ENCODE results near the gene ZFR2.

ZFR2 gene

DNA sequence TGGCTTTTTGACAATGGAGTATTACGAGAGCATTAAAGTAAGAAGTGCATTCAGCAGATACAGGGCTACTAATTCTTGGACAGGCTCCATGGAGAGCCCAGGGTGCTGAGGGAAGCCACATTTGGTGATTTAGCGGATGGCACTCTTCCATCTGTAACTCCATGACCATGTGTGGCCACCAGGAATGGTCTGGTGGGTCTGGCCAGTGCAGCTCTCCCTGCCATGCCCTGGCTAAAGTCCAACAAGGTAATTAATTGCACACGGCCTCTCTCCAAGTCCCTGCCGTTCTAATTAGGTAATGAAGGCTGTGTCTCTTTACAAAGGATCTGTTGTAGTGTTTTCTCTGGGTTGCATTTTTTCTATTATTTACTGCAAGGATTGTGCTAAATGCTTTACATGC is 4.3 kb upstream of the ZFR2 start:
- DNase-seq: no peak

DNA sequence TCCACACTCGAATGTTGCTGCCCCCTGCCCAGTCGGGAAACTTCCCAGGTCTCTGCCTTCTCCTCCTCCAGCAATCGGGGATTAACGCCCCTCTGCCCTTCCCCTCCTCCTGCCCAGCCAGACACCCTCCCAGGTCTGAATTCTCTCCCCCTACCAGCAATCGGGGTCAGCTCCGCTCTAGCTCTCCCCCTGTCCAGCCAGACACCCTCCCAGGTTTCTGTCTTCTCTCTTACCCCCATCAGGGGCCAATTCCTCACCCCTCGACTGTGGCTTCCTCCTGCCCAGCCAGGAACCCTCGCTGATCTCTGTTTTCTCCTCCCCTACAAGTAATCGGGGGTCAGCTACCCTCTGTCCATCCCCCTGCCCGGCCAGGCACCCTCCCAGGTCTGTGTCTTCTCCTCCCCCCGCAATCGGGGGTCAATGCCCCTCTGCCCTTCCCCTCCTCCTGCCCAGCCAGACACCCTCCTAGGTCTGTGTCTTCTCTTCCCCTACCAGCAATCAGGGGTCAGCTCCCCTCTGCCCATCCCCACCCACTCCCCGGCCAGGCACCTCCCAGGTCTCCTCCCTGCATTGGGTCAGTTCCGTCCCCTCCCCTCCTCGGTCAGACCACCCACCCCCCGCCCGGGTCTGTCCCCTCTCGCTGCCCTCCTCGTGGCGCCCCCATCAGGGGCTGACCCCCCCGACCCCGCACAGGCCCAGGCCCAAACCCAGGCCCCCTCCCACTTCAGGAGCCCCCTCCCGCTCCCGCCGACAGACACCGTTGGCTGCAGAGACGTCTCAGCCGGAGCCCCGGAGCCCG is 668 bp downstream of the ZFR2 start:
- no peak for DNase-seq

DNA sequence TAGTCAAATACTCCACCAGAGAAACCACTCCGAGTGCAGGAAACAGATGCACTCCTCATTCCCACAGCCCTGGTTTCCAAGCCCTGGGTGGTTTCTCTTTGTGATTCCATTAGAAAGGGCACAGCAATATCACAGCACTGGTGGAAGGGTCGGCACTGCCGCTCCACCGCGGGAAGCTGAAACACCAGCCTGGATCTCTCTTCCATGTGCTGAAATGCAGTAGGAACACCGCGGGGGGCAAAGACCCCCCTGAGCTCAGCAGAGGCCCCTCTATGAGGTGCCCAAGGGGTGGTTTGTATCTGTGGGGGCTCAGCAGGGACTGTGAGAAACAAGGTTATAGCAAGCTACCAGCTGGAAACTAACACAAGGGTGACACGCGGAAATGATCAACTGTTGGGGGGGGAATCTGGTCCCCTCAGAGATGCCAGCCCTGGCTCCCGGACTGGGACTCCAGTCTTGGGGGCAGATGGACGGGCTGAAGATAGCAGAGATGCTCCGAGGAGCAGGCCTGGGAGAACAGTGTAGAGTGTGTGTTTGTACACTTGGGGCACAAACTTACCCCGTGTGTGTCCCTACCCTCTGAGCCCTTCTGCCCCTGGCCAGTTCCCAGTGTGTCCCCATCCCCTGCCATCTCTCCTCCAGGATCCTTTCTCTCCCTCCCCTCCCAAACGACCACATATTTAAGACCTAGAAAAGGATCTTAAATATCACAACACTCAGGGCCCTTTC is 1.8 kb downstream of the ZFR2 start:
- no peak for DNase-seq

DNA sequence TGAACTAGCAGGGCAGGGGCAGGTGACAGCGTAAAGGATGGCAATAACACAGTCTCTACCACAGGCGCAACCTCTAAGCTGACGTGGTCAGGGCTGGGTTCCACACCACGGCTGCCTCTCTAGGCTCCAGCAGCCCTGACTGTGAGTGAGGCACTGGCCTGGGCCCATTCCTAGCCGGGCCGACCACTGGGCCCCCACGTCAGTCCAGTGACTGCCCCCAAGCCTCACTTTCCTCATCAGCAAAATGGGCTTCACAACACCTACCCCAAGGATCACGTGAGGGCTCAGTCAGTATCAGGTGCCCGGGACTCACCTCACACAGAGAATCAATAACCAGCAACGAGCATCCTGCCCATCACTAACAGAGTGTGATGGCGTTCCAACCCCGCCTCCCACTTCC is 5.2 kb downstream of the ZFR2 start:
- no peak for DNase-seq

DNA sequence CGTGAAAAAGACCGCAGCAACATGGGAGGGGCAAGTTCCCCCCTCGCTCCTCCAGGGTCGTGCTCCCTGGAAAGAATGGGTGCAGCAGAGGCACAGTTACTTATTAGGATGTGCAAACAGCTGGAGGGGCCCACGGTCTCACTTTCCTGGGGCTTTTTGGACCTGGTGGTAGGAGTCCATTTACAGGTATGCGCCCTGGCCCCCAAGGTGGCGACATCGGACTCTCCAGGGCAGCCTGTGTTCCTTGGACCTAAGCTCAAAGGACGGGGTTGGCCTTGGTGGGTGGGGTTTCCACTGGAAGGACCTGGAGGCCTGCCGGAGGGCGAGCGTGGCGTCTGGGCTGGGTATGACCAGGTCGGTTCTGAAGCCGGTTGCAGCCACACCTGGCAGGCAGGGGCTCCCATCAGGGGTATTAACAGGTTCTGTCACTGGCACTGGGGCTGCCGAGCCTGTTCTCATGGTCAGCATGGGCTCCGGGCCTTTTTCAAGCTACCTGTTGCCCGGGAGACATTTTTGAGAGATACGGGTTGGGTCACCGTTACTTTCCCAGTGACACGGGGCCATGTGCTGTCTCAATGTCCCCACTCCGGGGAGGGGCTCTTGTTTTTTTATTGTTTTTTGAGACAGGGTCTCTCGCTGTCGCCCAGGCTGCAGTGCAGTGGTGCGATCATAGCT is 5.9 kb downstream of the ZFR2 start:
- DNase-seq: no peak

DNA sequence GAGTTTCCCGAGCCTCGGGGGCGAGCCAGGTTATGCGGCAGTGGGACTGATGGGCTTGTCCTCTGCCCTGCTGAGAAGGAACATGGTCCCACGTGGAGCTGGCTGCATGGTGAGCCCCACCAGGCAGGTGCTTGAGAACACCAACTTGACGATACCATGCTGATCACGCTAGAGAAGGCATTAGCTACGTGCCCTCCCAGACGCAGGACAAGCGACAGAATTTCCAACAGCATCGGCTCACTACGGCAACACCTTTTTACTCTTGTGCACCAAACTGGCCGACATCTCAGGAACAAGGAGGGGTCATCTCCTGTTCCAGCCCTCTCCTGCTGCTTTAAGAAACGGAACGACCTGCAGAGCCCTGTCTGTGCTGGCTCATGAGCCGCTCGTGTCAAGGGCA is 8.3 kb downstream of the ZFR2 start:
- no peak for DNase-seq

DNA sequence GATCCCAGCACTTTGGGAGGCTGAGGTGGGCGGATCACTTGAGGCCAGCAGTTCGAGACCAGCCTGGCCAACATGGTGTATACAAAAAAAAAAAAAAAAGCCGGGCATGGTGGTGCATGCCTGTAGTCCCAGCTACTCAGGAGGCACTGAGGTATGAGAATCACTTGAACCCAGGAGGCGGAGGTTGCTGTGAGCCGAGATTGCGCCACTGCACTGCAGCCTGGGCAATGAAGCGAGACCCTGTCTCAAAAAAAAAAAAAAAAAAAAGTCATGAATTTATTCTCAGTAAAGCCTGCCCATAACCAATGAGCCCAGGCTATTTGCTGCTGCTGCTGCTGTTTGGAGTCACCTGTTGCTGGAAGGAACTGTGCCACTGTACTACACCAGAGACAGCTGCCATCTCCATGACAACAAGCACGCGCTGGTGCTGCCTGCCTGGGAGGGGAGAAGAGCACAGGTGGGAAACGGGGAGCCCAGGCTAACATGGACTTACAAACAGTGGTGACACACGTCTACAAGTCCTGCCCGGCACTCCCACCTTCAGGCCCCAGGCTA is 11.3 kb downstream of the ZFR2 start:
- no peak for DNase-seq

DNA sequence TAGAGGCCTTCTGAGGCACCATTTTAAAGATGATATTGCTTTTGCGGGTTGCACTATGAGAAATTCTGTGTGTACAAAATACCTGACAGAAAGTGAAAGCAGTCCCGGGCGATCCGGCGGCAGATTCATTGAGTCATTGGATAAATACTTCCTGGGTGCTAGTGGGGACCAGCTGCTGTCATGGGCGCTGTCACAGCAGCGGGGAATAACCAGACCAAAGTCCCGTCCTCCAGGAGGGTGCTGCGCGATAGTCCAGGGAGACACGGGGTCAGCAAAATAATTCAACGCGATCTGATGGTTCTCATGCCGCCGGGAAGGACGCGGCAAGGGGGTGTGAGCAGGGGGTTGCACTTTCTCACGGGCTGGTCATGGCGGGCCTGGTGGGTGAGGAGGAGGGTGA is 13.5 kb downstream of the ZFR2 start:
- no peak for DNase-seq

DNA sequence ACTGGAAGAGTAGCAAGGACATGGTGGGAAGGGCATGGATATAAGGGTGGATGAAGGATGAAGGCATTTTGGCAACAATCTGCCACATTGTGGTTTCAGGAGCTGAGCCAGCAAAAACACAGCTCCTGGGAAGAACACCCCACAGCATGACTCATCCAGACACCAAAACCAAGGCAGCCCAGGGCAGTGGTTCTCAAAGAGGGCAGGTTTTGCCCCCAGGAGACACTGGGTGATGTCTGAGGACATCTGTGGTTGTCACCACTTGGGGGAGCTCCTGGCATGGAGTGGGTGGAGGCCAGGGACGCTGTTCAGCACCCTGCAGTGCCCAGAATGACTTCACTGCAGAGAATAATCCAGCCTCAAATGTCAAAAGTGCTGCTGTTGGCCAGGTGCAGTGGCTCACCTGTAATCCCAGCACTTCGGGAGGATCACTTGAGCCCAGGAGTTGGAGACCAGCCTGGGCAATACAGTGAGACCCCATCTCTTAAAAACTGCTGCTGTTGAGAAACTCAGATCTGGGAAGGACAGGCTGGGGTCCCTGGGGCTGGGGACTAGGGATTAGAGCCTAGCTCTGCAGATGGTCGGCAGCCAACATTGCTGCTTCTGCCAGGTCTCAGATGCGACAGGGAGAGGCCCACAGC is 16.1 kb downstream of the ZFR2 start:
- DNase-seq: peak; percentile 83

DNA sequence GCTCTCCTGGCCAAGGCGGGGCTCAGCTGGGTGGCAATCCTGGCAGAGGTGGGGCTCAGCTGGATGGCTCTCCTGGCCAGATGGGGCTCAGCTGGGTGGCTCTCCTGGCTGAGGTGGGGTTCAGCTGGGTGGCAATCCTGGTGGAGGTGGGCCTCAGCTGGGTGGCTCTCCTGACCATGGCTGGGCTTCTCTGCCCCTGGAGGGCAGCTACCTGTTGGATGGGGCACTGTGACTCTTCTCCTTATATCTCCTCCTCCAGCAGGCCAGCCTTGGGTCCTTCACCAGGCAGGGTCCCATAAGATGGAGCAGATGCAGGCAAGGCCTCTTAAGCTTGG is 16.7 kb downstream of the ZFR2 start:
- DNase-seq: no peak

DNA sequence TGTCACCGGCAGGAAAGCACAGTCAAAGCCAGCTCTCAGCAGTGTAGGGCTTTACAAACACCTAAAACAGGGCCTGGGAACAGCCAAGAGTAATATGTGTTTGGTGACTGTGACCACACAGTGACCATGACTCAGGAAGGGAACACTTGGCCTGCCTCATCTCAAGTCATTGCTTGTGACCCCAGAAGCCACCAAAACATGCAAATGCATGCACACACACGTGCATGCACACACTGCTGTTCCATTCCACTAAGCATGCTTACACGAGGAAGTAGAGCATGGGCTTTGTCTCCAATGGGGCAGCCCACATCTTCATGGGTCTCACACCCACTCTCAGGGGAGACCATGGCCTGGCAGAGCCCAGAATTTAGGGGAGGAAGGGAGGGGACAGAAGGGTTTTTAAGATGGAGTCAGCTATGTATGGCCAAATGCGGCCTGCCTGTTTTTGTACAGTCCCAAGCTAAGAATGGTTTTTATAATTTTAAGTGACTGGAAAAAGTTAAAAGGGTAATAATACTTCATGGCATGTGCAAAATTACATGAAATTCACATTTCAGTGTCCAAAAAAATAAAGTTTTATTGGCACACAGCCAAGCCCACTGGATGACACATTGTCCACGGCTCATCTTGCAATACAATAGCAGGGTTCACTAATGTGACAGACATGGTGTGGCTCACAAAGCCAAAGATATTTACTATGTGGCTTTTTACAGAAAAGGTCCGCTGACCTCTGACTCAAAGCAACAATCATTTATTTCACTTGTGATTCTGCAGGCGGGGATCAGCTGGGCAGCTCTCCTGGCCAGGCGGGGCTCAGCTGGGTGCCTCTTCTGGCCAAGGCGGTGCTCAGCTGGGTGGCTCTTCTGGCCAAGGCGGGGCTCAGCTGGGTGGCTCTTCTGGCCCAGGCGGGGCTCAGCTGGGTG is 17.3 kb downstream of the ZFR2 start:
- DNase-seq: no peak

DNA sequence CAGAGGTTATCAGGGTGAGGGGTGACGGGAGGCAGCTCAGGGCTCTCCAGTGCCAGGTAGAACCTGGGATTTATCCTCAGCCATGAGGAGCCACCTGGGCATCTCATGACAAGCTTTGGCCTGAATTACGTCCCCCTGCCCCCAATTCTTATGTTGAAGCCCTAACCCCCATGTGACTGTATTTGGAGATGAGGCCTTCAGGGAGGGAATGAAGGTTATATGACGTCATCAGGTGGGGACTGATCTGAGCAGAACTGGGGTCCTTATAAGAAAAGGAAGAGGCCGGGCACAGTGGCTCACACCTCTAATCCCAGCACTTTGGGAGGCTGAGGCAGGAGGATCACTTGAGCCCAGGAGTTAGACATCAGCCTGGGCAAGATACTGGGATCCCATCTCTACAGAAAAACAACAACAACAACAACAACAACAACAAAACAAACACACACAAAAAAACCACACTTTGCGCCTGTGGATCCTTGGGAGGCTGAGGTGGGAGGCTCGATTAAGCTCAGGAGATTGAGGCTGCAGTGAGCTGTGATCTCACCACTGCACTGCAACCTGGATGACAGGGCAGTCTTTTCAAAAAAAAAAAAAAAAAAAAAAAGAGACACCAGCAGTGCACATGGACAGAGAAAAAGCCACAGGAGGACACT is 18.4 kb downstream of the ZFR2 start:
- DNase-seq: no peak

DNA sequence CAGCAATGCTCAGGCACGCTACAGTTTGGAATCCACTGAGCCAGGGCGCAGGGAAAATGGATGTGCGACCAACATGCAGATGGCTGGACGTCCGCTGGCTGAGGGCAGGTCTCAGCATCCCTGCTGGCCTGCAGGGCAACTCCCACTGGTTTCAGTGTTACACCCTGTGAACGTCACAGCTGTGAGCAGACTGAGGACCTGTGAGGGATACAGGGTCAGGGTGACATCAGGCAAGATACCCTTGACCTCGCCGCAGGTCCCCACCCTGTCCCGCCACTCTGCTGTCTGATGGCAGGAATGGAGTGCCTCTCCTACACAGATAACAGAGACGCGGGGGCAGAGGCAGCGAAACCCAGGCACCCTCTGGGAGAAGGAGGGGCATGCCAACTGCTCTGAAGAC is 19.1 kb downstream of the ZFR2 start:
- no peak for DNase-seq

DNA sequence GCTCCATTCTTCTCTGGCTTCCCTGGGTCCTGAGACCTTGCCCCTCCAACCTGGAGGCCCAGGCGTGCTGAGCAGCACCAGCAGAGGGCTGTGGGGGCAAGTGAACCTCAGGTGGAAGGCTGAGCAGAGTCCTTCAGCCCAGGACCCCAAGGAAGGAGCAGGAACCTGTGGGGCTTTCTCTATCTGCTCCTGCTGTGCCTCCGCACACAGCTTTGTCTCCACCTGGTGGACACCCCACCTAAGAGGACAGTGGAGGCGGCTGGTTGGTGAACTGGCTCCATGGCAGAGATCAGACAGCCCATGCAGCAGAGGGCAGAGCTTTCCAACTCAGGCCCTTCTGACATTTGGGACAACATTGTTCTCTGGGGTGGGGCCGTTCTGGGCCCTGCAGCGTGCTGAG is 19.7 kb downstream of the ZFR2 start:
- peak; percentile 10 for DNase-seq

DNA sequence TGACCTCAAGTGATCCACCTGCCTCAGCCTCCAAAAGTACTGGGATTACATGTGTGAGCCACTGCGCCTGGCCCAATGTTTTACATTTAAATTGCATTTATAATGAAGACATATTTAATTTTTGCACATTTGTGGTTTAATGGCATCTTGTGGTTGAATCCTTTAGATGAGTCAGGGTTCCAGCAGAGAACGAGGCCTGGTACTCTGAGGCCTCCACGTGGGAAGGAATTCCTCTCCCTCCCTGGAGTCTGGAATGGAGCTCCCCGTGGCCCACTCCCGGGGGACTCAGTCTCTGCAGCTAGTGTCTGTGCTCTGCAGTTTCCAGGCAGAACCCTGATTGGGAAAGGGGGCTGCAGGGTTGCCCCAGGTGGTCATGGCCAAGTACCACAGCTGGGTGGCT is 24.2 kb downstream of the ZFR2 start:
- DNase-seq: peak; percentile 28

DNA sequence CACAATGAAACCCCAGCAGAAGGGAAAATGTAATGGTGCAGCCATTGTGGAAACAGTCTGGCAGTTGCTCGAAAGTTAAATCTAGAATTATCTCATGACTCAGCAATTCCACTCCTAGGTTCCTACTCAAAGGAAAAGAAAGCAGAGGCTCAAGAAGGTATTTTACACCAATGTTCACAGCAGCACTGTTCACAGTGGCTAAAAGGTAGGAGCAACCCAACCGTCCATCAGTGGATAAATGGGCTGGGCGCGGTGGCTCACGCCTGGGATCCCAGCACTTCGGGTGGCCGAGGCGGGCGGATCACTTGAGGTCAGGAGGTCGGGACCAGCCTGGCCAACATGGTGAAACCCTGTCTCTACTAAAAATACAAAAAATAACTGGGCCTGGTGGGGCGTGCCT is 25.9 kb downstream of the ZFR2 start:
- no peak for DNase-seq

DNA sequence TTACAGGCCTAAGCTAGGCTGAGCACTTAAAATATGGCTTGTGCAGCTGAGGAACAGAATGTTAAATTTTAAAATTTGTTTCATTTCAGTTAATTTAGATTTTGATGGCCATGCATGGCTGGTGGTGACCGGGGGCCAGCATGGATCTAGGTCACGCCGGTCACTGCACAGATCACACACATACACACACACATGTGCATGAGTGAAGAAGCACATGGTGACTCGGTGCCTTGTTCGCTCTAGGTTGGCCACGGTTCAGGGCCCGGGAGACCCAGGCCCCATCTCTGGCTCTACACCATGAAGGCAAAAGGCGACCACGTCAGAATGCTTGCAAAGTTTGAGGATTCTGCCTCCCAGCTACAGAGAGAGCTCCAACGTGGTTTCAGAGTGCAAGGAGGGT is 28.0 kb downstream of the ZFR2 start:
- DNase-seq: no peak

DNA sequence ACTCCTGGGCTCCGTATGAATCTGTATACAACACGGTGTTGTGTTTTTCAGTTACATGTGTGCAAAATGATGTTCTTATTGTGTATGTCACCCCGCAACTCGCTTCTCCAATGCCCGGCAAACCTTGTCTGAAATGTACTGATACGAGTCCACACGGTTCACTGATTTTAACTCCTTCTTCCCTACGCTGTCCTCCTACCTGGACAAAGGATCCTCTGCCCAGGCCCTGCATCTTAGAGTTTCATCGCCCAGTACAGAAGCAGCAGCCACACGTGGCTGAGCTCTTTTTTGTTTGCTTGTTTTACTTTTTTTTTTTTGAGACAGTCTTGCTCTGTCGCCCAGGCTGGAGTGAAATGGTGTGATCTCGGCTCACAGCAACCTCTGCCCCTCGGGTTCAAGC is 28.9 kb downstream of the ZFR2 start:
- no peak for DNase-seq

DNA sequence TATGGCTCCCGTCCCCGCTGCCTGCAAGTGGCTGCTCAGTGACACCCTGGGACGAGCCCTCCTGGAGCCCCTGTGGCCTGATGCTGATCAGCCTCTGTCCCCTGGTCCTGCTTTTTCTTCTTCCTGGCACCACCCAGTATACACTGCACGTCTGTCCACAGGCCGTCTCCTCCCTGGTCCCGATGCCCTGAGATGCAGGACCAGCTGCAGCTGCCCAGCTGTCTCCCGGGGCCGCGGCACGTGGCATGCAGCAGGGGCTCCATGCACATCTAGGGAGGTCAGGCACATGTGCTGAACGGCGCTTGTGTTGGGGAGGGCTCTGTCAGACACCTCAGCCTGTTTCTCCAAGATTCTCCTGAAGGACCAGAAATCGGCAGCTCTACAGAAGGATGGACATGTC is 30.2 kb downstream of the ZFR2 start:
- DNase-seq: no peak

DNA sequence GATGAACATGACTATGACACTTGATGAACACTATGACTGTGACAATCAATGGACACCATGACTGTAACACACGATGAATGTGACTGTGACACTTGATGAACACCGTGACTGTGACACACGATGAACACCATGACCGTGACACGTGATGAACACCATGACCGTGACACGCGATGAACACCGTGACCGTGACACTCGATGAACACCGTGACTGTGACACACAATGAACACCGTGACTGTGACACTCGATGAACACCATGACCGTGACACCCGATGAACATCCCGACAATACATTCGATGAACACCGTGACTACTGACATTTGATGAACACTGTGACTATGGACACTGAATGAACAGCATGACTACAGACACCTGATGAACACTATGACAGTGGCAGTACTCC is 30.9 kb downstream of the ZFR2 start:
- DNase-seq: no peak

DNA sequence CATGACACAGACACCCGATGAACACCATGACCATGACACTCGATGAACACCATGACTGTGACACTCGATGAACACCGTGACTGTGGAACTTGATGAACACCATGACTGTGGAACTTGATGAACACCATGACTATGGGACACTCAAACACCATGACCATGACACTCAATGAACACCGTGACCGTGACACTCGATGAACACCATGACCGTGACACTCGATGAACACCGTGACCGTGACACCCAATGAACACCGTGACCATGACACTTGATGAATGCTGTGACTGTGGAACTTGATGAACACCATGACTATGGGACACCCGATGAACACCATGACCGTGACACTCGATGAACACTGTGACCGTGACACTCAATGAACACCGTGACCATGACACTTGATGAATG is 31.5 kb downstream of the ZFR2 start:
- no peak for DNase-seq

DNA sequence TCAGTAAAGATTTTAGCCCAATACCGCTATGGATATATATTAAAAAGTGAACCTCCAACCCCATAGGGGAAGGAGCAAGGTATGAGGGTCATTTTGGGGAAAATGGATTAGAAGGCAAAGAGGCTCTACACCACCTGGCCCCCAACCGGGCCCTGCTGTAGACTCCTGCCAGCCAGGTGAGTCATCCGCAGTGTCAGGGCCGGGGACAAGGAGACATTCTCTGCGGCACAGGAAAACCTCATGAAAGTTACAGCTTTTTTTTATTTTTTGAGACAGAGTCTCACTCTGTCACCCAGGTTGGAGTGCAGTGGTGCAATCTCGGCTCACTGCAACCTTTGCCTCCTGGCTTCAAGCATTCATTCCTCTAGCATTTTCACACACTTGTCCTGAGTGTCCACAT is 32.0 kb downstream of the ZFR2 start:
- no peak for DNase-seq
